NCI-H82 (cell line): ENCODE data around the gene POLR2L.

Experiments used
- DNase-seq: peaks from one replicate; lab custom pipeline; 2025; lab: John Stamatoyannopoulos, UW

Gene POLR2L

GRCh38 chr11:854601-855329 is 12.4 kb upstream of the POLR2L start:
- DNase-seq: no peak

- DNase-seq: no peak
These were observed 11.5 kb upstream of the POLR2L start for GRCh38 chr11:853682-854448.

- no peak for DNase-seq
These were observed 10.4 kb upstream of the POLR2L start for GRCh38 chr11:852762-853161.

GRCh38 chr11:850775-851763 is 8.7 kb upstream of the POLR2L start:
- peak; percentile 46 for DNase-seq

GRCh38 chr11:849951-850774 is 7.8 kb upstream of the POLR2L start:
- peak; percentile 42 for DNase-seq

- DNase-seq: peak; percentile 70
These were observed 6.9 kb upstream of the POLR2L start for GRCh38 chr11:849104-849824.

GRCh38 chr11:848380-848931 is 6.1 kb upstream of the POLR2L start:
- peak; percentile 65 for DNase-seq

- DNase-seq: no peak
These were observed 5.5 kb upstream of the POLR2L start for GRCh38 chr11:847876-848275.

GRCh38 chr11:846496-847098 is 4.3 kb upstream of the POLR2L start:
- no peak for DNase-seq

- DNase-seq: no peak
These were observed 3.7 kb upstream of the POLR2L start for GRCh38 chr11:845872-846495.

GRCh38 chr11:844693-845644 is 2.6 kb upstream of the POLR2L start:
- peak; percentile 28 for DNase-seq

- DNase-seq: no peak
These were observed 1.7 kb upstream of the POLR2L start for GRCh38 chr11:843818-844692.

GRCh38 chr11:843086-843734 is 881 bp upstream of the POLR2L start:
- DNase-seq: no peak

- DNase-seq: no peak
These were observed 354 bp downstream of the POLR2L start for GRCh38 chr11:841981-842369.

GRCh38 chr11:839875-840617 is 2.3 kb downstream of the POLR2L start:
- no peak for DNase-seq

- DNase-seq: no peak
These were observed 3.1 kb downstream of the POLR2L start for GRCh38 chr11:839280-839623.
